ENCODE results near the gene PHOSPHO1. TPM values are rescaled to one million over a fixed set of nuclear protein-coding genes. Genes with fewer than 3 reads are reported as not detected.
A peak's percentile ranks its signal among the peaks of the same experiment; 100 is the strongest.

Gene PHOSPHO1
- total RNA-seq, 4 donors from 2014 or later = 1.2 to 1.5 (median 1.4) TPM; not detected in 1

GRCh38 chr17:49197346-49197998, 33.1 kb downstream of the PHOSPHO1 start:
- H3K4me1 ChIP-seq = peaks cover 2 to 15% (median 11%) of the 10 kb centered on the region in 4 donors
- no peaks in the 10 kb centered on the region for H3K27me3 ChIP-seq
- intact Hi-C loops (cut with DNase I) = no loop called here
- no peak overlapping the region for H3K27ac ChIP-seq (replicated peaks in 1 of 4)
- no peak overlapping the region for H3K4me3 ChIP-seq
- no peaks in the 10 kb centered on the region for H3K9me3 ChIP-seq
- no peak for DNase-seq (ENCODE audit: extremely low spot score)
- no peak for TF ChIP-seq POLR2AphosphoS5 (IDR thresholded peaks at IDR 0.05)
- TF ChIP-seq EP300 (IDR thresholded peaks at IDR 0.05) = no peak
- no peaks in the 10 kb centered on the region for H3K36me3 ChIP-seq
- WGBS = 47% methylated on average over 5 of the region's 5 CpGs

GRCh38 chr17:49196520-49196919, 34.1 kb downstream of the PHOSPHO1 start:
- Histone ChIP-seq H3K4me3 (no peak overlapping the region), H3K27me3 (no peaks in the 10 kb centered on the region), H3K36me3 (no peaks in the 10 kb centered on the region), H3K9me3 (no peaks in the 10 kb centered on the region), H3K27ac (replicated peaks in 1 of 4) (no peak overlapping the region), H3K4me1 (peaks cover 0 to 15% (median 13%) of the 10 kb centered on the region in 4 donors)
- WGBS = 79% methylated on average over 3 of the region's 3 CpGs
- intact Hi-C loops (cut with DNase I) = no loop called here
- no peak for DNase-seq (ENCODE audit: extremely low spot score)
- no peak for TF ChIP-seq POLR2AphosphoS5 (IDR thresholded peaks at IDR 0.05)
- TF ChIP-seq POLR2A (IDR thresholded peaks at IDR 0.05; ENCODE audit: low read depth) = no peak
- TF ChIP-seq, protein P1, sequence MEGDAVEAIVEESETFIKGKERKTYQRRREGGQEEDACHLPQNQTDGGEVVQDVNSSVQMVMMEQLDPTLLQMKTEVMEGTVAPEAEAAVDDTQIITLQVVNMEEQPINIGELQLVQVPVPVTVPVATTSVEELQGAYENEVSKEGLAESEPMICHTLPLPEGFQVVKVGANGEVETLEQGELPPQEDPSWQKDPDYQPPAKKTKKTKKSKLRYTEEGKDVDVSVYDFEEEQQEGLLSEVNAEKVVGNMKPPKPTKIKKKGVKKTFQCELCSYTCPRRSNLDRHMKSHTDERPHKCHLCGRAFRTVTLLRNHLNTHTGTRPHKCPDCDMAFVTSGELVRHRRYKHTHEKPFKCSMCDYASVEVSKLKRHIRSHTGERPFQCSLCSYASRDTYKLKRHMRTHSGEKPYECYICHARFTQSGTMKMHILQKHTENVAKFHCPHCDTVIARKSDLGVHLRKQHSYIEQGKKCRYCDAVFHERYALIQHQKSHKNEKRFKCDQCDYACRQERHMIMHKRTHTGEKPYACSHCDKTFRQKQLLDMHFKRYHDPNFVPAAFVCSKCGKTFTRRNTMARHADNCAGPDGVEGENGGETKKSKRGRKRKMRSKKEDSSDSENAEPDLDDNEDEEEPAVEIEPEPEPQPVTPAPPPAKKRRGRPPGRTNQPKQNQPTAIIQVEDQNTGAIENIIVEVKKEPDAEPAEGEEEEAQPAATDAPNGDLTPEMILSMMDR (IDR thresholded peaks at IDR 0.05) = no peak
- TF ChIP-seq EP300 (IDR thresholded peaks at IDR 0.05) = no peak

DNA sequence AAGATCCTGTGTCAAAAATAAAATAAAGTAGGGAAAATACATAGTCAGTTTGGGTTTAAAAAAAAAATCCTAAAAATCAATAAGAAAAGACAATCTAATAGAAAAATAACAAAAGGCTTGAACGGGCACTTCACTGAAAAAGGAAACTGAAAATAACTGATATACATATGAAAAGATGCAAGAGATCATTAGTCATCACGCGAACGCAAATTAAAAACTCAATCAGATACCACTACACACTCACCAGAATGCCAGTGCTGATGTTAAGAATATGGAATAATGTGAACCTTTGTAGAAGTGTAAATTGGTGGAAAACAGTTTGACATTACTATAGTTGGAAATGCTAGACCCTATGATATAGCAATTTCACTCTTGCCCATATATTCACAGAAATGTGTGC, 34.8 kb downstream of the PHOSPHO1 start:
- H3K27me3 ChIP-seq = no peaks in the 10 kb centered on the region
- WGBS = 84% methylated on average over 4 of the region's 4 CpGs
- H3K9me3 ChIP-seq = no peaks in the 10 kb centered on the region
- H3K4me3 ChIP-seq = no peak overlapping the region
- TF ChIP-seq, protein P1 (IDR thresholded peaks at IDR 0.05) = no peak
- TF ChIP-seq EP300 (IDR thresholded peaks at IDR 0.05) (no peak), POLR2A (IDR thresholded peaks at IDR 0.05; ENCODE audit: low read depth) (no peak), POLR2AphosphoS5 (IDR thresholded peaks at IDR 0.05) (no peak)
- no peak for DNase-seq (ENCODE audit: extremely low spot score)
- H3K27ac ChIP-seq (replicated peaks in 1 of 4) = no peak overlapping the region
- intact Hi-C loops (cut with DNase I) = no loop called here
- H3K4me1 ChIP-seq = peaks cover 0 to 17% (median 13%) of the 10 kb centered on the region in 4 donors
- H3K36me3 ChIP-seq = no peaks in the 10 kb centered on the region

DNA sequence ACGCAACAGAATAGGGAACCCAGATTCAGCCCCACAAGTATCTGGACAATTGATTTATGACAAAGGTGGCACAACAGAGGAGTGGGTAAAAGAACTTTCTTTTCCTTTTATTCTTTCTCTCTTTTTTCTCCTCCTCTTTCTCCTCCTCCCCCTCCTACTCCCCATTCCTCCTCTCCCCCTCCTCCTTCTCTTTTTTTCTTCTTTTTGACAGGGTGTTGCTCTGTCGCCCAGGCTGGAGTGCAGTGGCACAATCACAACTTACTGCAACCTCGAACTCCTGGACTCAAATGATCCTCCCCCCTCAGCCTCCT, 36.3 kb downstream of the PHOSPHO1 start:
- intact Hi-C loops (cut with DNase I) = no loop called here
- 60% methylated on average over 3 of the region's 3 CpGs for WGBS
- no peak for TF ChIP-seq POLR2A (IDR thresholded peaks at IDR 0.05; ENCODE audit: low read depth)
- TF ChIP-seq POLR2AphosphoS5 (IDR thresholded peaks at IDR 0.05) = no peak
- no peak for TF ChIP-seq EP300 (IDR thresholded peaks at IDR 0.05)
- TF ChIP-seq, protein P1 (IDR thresholded peaks at IDR 0.05) = no peak

DNA sequence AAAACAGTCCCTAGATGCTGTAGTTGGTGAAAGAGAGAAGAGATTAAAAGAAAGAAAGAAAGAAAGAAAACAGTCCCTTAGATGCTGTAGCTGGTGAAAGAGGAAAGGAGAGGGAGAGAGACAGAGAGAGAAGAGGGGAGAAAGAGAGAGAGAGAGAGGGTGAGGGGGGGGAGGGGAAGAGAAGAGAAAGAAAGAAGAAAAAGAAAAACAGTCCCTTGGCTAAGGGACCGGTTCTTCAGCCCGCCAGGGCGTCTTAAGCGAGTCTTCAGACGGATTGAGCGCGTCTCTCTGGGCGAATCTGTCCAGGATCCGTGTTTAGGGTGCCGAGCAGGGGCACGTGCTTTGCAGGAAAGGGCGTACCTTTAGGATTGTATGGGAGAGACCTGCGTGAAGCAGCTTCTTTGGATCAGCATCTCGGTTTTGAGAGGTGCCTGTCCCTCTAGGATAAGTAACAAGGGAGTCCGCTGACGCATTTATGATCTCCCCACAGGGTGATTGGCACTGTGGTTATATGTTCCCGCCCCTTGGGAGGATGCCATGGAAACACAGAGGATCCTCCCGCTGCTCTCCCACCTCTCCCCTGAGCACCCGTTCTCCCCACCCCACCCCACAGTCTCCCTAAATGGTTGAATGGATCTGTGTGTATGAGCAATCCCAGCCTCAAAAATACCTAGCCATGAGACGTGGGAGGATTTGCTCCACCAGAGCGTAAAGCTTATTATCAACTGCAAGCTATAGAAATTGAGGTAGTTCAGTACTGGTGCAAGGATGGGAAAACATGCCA, 36.9 kb downstream of the PHOSPHO1 start:
- intact Hi-C loops (cut with DNase I) = loop anchor here (2.0 kb wide), 1 partner anchor 37 kb away; the partner anchor contains the start of gene PHOSPHO1
- peak overlapping the region; percentile 91 to 99 (median 96) for H3K27ac ChIP-seq (replicated peaks in 1 of 4)
- no peak for DNase-seq (ENCODE audit: extremely low spot score)
- no peaks in the 10 kb centered on the region for H3K27me3 ChIP-seq
- TF ChIP-seq POLR2AphosphoS5 (IDR thresholded peaks at IDR 0.05) = peak; percentile 42 to 53
- TF ChIP-seq, protein P1 (IDR thresholded peaks at IDR 0.05) = no peak
- no peaks in the 10 kb centered on the region for H3K36me3 ChIP-seq
- no peaks in the 10 kb centered on the region for H3K9me3 ChIP-seq
- H3K4me3 ChIP-seq = peak overlapping the region; percentile 71 to 96 (median 82)
- peaks cover 0 to 17% (median 13%) of the 10 kb centered on the region in 4 donors for H3K4me1 ChIP-seq
- WGBS = 6% methylated on average over 21 of the region's 21 CpGs

More for the DNA sequence above, 36.3 kb downstream of the PHOSPHO1 start:
- Histone ChIP-seq H3K4me1 (peaks cover 0 to 17% (median 13%) of the 10 kb centered on the region in 4 donors), H3K27me3 (no peaks in the 10 kb centered on the region), H3K9me3 (no peaks in the 10 kb centered on the region), H3K36me3 (no peaks in the 10 kb centered on the region), H3K4me3 (no peak overlapping the region), H3K27ac (replicated peaks in 1 of 4) (peak overlapping the region; percentile 91 to 99 (median 96))
- DNase-seq (ENCODE audit: extremely low spot score) = no peak

All from esophagus muscularis mucosa (tissue), 4 donors.